ENCODE data around the gene ZBTB4.

The ZBTB4 gene

GRCh38 chr17:7479213-7480088 is at the start of gene ZBTB4:
ZBTB4 (minus strand) TSS chr17:7479631; CDS start chr17:7466801, 12,830 bp downstream.
- DNase-seq, result peak; percentile 49

- no peak for DNase-seq
Measured at GRCh38 chr17:7528842-7529241, 49.4 kb upstream of the ZBTB4 start.

- peak; percentile 13 for DNase-seq
Measured at GRCh38 chr17:7523033-7523432, 43.6 kb upstream of the ZBTB4 start.

- DNase-seq, result peak; percentile 12
Measured at GRCh38 chr17:7515911-7516610, 36.6 kb upstream of the ZBTB4 start.

GRCh38 chr17:7513850-7514419 is 34.5 kb upstream of the ZBTB4 start:
- DNase-seq, result no peak

GRCh38 chr17:7512824-7513540 is 33.6 kb upstream of the ZBTB4 start:
- DNase-seq, result no peak

- DNase-seq, result no peak
Measured at GRCh38 chr17:7512105-7512504, 32.7 kb upstream of the ZBTB4 start.

- DNase-seq, result no peak
Measured at GRCh38 chr17:7511108-7511507, 31.7 kb upstream of the ZBTB4 start.

GRCh38 chr17:7509937-7510336 is 30.5 kb upstream of the ZBTB4 start:
- DNase-seq, result no peak

- DNase-seq, result no peak
Measured at GRCh38 chr17:7508846-7509245, 29.4 kb upstream of the ZBTB4 start.

- no peak for DNase-seq
Measured at GRCh38 chr17:7508145-7508544, 28.7 kb upstream of the ZBTB4 start.

- DNase-seq, result no peak
Measured at GRCh38 chr17:7503521-7503920, 24.1 kb upstream of the ZBTB4 start.

- DNase-seq, result no peak
Measured at GRCh38 chr17:7502987-7503386, 23.6 kb upstream of the ZBTB4 start.

GRCh38 chr17:7502171-7502847 is 22.9 kb upstream of the ZBTB4 start:
- DNase-seq, result no peak

GRCh38 chr17:7501729-7502128 is 22.3 kb upstream of the ZBTB4 start:
- no peak for DNase-seq

- no peak for DNase-seq
Measured at GRCh38 chr17:7499161-7499560, 19.7 kb upstream of the ZBTB4 start.

- no peak for DNase-seq
Measured at GRCh38 chr17:7497636-7498035, 18.2 kb upstream of the ZBTB4 start.

GRCh38 chr17:7497228-7497627 is 17.8 kb upstream of the ZBTB4 start:
- no peak for DNase-seq

- no peak for DNase-seq
Measured at GRCh38 chr17:7496470-7497183, 17.2 kb upstream of the ZBTB4 start.

- DNase-seq, result no peak
Measured at GRCh38 chr17:7495906-7496434, 16.5 kb upstream of the ZBTB4 start.

GRCh38 chr17:7493941-7494340 is 14.5 kb upstream of the ZBTB4 start:
- DNase-seq, result no peak

- no peak for DNase-seq
Measured at GRCh38 chr17:7491583-7491982, 12.2 kb upstream of the ZBTB4 start.
